Type B pancreatic cell (in vitro differentiated cells): Measurements from ENCODE around the gene DLG1. TPM values are rescaled to one million over a fixed set of nuclear protein-coding genes. Genes with fewer than 3 reads are reported as not detected.

Source experiments
- DNase-seq: peaks from one replicate; pipeline ENCODE4 v3.0.0; 2021; ENCODE audit warnings: mixed read lengths; ENCODE audit not compliant: unreplicated experiment; ENCODE audit errors: extremely low spot score
- H3K27ac Mint-ChIP-seq: 2 replicates; pipeline ENCODE4 v1.8.0; 2021; ENCODE audit warnings: mild to moderate bottlenecking, mixed read lengths
- H3K27me3 Mint-ChIP-seq: 2 replicates; pipeline ENCODE4 v1.8.0; 2021; ENCODE audit warnings: mixed read lengths
- H3K36me3 Mint-ChIP-seq: 2 replicates; pipeline ENCODE4 v1.8.0; 2021; ENCODE audit warnings: mixed read lengths
- H3K4me1 Mint-ChIP-seq: one replicate; pipeline ENCODE4 v1.8.0; 2021; ENCODE audit warnings: mixed read lengths; ENCODE audit not compliant: unreplicated experiment
- H3K4me3 Mint-ChIP-seq: 2 replicates; pipeline ENCODE4 v1.8.0; 2021; ENCODE audit warnings: mild to moderate bottlenecking, mixed read lengths
- H3K9me3 Mint-ChIP-seq: 2 replicates; pipeline ENCODE4 v1.8.0; 2021; ENCODE audit warnings: mixed read lengths
- total RNA-seq: library from RNA; stranded (reverse); gene quantifications from 2 replicates; pipeline ENCODE4 v1.2.1, GENCODE V29; 2021; ENCODE audit warnings: low replicate concordance
- TF ChIP-seq, protein P1 (sequence below): fragments of 200-600 bp; sonication (generic); conservative IDR thresholded peaks from 2 replicates; pipeline ENCODE4 v1.5.0; 2021; ENCODE audit warnings: antibody characterized with exemption, mild to moderate bottlenecking

DLG1 gene
- total RNA-seq, 1 donor from 2014 or later: 95.9 TPM

DNA sequence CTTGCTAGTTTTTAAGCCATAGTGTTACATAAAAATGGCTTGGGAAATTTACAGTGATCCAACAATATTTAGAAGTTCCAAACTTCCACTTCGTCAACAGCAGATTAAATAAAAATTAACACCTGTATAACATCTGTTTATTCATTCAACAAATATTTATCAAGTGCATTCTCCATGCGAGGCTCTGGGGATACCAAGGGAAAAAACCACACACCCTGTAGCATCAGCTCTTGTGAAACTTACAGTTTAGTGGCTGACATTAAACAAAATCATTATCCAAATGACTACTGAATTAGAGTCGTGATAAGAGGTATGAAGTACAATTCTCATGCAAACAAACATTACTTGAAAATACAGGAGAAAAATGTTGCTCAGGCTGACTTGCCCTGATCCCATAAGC, 122.9 kb downstream of the DLG1 start:
- H3K27me3 Mint-ChIP-seq: no peaks in the 10 kb centered on the region
- TF ChIP-seq, protein P1, sequence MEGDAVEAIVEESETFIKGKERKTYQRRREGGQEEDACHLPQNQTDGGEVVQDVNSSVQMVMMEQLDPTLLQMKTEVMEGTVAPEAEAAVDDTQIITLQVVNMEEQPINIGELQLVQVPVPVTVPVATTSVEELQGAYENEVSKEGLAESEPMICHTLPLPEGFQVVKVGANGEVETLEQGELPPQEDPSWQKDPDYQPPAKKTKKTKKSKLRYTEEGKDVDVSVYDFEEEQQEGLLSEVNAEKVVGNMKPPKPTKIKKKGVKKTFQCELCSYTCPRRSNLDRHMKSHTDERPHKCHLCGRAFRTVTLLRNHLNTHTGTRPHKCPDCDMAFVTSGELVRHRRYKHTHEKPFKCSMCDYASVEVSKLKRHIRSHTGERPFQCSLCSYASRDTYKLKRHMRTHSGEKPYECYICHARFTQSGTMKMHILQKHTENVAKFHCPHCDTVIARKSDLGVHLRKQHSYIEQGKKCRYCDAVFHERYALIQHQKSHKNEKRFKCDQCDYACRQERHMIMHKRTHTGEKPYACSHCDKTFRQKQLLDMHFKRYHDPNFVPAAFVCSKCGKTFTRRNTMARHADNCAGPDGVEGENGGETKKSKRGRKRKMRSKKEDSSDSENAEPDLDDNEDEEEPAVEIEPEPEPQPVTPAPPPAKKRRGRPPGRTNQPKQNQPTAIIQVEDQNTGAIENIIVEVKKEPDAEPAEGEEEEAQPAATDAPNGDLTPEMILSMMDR: no peak
- H3K27ac Mint-ChIP-seq: no peak overlapping the region
- H3K4me1 Mint-ChIP-seq: no peaks in the 10 kb centered on the region
- no peaks in the 10 kb centered on the region for H3K36me3 Mint-ChIP-seq
- no peaks in the 10 kb centered on the region for H3K9me3 Mint-ChIP-seq
- no peak for DNase-seq
- H3K4me3 Mint-ChIP-seq: no peak overlapping the region

DNA sequence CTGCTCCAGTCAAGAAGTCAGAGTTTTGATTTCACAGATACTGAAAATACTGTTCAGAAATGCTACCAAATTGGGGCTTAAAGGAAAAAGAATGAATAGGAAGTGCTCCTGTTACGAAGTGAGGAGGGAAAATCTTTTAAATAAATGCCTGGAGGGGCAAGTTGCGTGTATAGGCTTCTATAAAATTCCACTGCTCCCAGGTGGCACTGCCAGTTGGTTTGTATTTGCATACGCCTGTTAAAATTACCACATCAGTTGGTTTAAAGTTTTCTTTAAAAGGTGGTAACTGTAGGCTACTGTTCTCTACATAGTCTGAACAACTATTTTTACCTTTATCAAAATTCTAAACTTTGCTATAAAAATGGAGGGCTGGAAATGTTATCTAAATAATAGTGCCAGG, 123.5 kb downstream of the DLG1 start:
- TF ChIP-seq, protein P1: no peak
- H3K27ac Mint-ChIP-seq: no peak overlapping the region
- no peaks in the 10 kb centered on the region for H3K27me3 Mint-ChIP-seq

DNA sequence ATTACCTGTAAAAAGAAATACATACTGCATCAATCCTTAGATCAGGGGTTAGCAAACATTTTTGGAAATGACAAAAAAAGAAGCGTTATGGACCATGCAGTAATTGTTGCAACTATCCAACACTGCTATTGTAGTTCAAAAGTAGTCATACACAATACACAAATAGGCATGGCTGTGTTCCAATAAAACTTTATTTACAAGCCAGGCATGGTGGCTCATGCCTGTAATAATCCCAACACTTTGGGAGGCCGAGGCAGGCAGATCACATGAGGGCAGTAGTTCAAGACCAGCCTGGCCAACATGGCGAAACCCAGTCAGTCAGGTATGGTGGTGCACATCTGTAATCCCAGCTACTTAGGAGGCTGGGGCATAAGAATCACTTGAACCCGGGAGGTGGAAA, 124.8 kb downstream of the DLG1 start:
- Mint-ChIP-seq H3K36me3 (no peaks in the 10 kb centered on the region), H3K27ac (no peak overlapping the region), H3K9me3 (no peaks in the 10 kb centered on the region), H3K4me3 (no peak overlapping the region), H3K4me1 (peaks cover 3% of the 10 kb centered on the region), H3K27me3 (no peaks in the 10 kb centered on the region)
- no peak for DNase-seq
- TF ChIP-seq, protein P1: no peak

More for the DNA sequence above, 123.5 kb downstream of the DLG1 start:
- DNase-seq: no peak
- Mint-ChIP-seq H3K4me1 (no peaks in the 10 kb centered on the region), H3K36me3 (no peaks in the 10 kb centered on the region), H3K9me3 (no peaks in the 10 kb centered on the region), H3K4me3 (no peak overlapping the region)

DNA sequence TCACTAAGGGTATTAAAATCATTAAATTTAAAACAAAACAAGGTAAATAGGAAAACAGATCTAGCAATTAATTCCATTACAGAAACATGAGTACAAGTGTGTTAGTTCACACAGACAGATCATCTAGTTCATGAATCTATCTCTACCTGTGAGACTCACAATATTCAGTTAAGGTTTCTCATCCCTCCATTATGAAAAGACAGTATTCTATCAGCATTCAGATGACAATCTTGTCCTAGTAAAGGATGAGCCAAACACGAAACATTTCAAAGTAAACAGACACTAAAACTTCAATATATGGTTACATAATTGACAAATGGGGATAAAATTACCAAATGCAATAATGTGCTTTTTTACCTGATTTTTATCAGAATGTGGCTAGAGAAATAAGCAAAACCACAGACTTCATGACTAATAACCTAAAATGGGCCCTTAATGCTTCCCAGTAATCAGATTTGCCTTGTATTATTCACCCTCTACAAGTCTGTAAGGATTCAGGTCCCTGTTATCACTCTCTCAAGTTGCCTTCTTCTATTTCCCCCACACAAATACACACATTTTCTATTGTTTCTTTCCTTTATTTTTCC, 126.8 kb downstream of the DLG1 start:
- DNase-seq: no peak
- Mint-ChIP-seq H3K36me3 (no peaks in the 10 kb centered on the region), H3K4me3 (no peak overlapping the region), H3K4me1 (peaks cover 10% of the 10 kb centered on the region), H3K27me3 (no peaks in the 10 kb centered on the region), H3K9me3 (no peaks in the 10 kb centered on the region), H3K27ac (peak overlapping the region; percentile 32)
- TF ChIP-seq, protein P1: no peak

DNA sequence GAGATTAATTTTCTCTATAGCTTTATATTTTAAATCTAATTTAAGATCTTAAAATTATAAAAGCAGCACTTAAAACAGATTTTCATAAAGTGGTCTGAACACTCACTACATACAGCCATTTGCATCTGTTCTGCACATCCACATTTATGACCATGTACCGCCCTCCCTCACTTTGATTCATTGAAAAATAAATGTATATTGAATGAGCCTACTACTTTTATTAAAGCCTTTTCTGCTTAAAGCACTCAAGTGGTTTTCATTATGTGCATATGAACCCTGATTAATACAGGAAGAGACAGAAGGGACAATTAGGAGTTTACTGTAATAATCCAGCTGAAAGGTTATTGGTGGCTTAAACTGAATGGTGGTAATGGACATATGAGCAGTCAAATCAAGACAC, 129.4 kb downstream of the DLG1 start:
- DNase-seq: no peak
- TF ChIP-seq, protein P1: no peak
- Mint-ChIP-seq H3K36me3 (peaks cover 13% of the 10 kb centered on the region), H3K27me3 (no peaks in the 10 kb centered on the region), H3K9me3 (no peaks in the 10 kb centered on the region), H3K27ac (no peak overlapping the region), H3K4me1 (peaks cover 10% of the 10 kb centered on the region), H3K4me3 (no peak overlapping the region)

DNA sequence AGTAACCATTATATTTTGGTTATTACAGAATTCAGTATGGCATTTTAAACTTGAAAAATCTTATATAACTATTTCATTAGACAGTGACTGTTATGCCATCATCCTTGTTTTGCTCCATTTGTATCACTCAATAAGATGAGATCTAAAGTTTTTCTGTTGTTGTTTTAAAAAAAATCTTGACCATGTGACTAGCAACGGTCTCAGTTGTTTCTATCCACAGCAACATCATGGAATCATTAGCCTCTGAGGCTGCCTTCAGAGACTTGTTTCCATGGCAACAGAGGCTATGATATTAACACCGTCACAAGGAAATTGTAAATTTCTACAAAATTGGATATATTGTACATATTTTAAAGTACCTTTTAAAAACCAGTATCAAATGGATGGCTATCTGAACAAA, 129.8 kb downstream of the DLG1 start:
- no peak for DNase-seq
- Mint-ChIP-seq H3K36me3 (peaks cover 13% of the 10 kb centered on the region), H3K27ac (no peak overlapping the region), H3K4me3 (no peak overlapping the region), H3K4me1 (peaks cover 10% of the 10 kb centered on the region), H3K27me3 (no peaks in the 10 kb centered on the region), H3K9me3 (no peaks in the 10 kb centered on the region)
- TF ChIP-seq, protein P1: no peak
